Thyroid gland (tissue), 4 donors: ENCODE measurements around the gene CCDC14. TPM values are rescaled to one million over a fixed set of nuclear protein-coding genes. Genes with fewer than 3 reads are reported as not detected.
"Not testable (repeated sequence)": the region's sequence is repeated elsewhere in the genome, so short reads cannot be mapped to it uniquely, and the experiment has no call there.

Source experiments
- DNase-seq, 2 donors: peaks; one replicate each; pipeline ENCODE4 v3.0.0-alpha.2; 2019
- H3K27ac ChIP-seq, 3 donors: fragments of 200-600 bp; sonication (generic); 1 replicate in 2 of 3; 2 replicates in 1 of 3; pipeline ENCODE4 v1.5.1; 2016 to 2019; ENCODE audit warnings: mild to moderate bottlenecking in 1 of 3, moderate library complexity in 1 of 3
- H3K27me3 ChIP-seq: fragments of 200-600 bp; sonication (generic); one replicate; pipeline ENCODE4 v1.5.1; 2019
- H3K36me3 ChIP-seq, 2 donors: fragments of 200-600 bp; sonication (generic); one replicate each; pipeline ENCODE4 v1.5.1; 2016 to 2019
- H3K4me1 ChIP-seq, 2 donors: fragments of 200-600 bp; sonication (generic); one replicate each; pipeline ENCODE4 v1.5.1; 2017 to 2019
- H3K4me3 ChIP-seq, 3 donors: fragments of 200-600 bp; sonication (generic); replicated peaks in 1 of 3; 1 replicate in 2 of 3; 2 replicates in 1 of 3; pipeline ENCODE4 v1.5.1; 2016; ENCODE audit warnings: mild to moderate bottlenecking in 1 of 3
- H3K9me3 ChIP-seq: fragments of 200-600 bp; sonication (generic); one replicate; pipeline ENCODE4 v1.5.1; 2017
- CTCF ChIP-seq, 6 experiments: fragments of 200-600 bp in 3 of 6; fragments of 450-650 bp in 3 of 6; sonication (generic) in 3 of 6; IDR thresholded peaks; one replicate each; pipeline ENCODE4 v1.5.1; 2016 to 2019; ENCODE audit warnings: antibody characterized with exemption in 6 of 6, mild to moderate bottlenecking in 2 of 6, inconsistent platforms in 1 of 6, moderate library complexity in 1 of 6
- POLR2A ChIP-seq, 2 donors: fragments of 450-650 bp; IDR thresholded peaks; one replicate each; pipeline ENCODE4 v1.6.1; 2017; ENCODE audit warnings: antibody characterized with exemption in 2 of 2, mild to moderate bottlenecking in 2 of 2, moderate library complexity in 1 of 2
- WGBS, 2 donors: methylation state at CpG; one replicate each; pipeline ENCODE4 v1.1.5; 2017; 5-methylcytosine and 5-hydroxymethylcytosine counted together
- intact Hi-C: fragments of 100-400 bp; cut with DNase I; formaldehyde crosslinking; loops from one replicate; pipeline ENCODE4 v1.15.1; 2023
- total RNA-seq, 4 donors: library from RNA; depleted of rRNA; stranded (reverse); fragments of >200 nt; gene quantifications; one replicate each; pipeline ENCODE4 v1.2.3, GENCODE V29; 2016

Gene CCDC14
- total RNA-seq, 4 donors from 2014 or later, result 22.2 to 46.6 (median 30.9) TPM

GRCh38 chr3:123909785-123910184 lies 51.2 kb downstream of the CCDC14 start:
- intact Hi-C loops, result no loop called here
- TF ChIP-seq POLR2A (IDR thresholded peaks at IDR 0.05) (no peak), CTCF (IDR thresholded peaks at IDR 0.05) (no peak)
- Histone ChIP-seq H3K4me3 (no peak overlapping the region), H3K9me3 (no peaks in the 10 kb centered on the region), H3K4me1 (no peaks in the 10 kb centered on the region), H3K36me3 (no peaks in the 10 kb centered on the region), H3K27me3 (no peaks in the 10 kb centered on the region), H3K27ac (no peak overlapping the region)
- 92 to 95% methylated on average over 2 of the region's 2 CpGs for WGBS, 2 donors
- DNase-seq, result no peak

GRCh38 chr3:123907720-123908119 lies 53.3 kb downstream of the CCDC14 start:
- no peak for TF ChIP-seq POLR2A (IDR thresholded peaks at IDR 0.05)
- H3K36me3 ChIP-seq, result no peaks in the 10 kb centered on the region
- no peak overlapping the region for H3K4me3 ChIP-seq
- no peak for DNase-seq
- H3K27ac ChIP-seq, result no peak overlapping the region
- H3K9me3 ChIP-seq, result no peaks in the 10 kb centered on the region
- intact Hi-C loops, result no loop called here
- no peaks in the 10 kb centered on the region for H3K4me1 ChIP-seq
- H3K27me3 ChIP-seq, result no peaks in the 10 kb centered on the region
- 61 to 80% methylated on average over 2 of the region's 2 CpGs for WGBS, 2 donors

DNA sequence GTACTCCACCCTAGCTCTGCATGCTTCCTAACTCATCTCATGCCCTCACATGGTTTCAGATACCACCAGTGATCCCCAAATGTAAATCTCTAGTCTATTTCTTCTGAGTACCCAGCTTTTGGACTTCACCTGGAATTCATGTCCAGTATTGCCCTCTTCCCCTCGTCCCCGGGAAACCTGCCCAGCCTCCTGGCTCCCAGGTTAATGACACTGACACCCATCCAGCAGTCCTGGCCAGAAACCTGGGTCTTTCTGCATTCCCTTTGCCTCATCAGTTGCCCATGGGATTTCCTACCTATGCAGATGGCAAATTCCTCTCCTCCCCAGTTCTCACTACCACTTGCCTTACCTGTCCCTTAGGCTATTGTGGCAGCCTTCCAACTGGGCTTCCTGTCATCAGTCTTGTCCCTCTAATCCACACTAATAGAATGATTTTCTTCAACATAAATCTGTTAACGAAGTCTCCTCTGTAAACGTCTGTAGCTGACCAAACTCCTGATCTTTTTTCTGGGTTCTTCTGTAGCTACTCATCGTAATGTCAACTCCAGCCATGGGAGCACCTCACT lies 61.6 kb downstream of the CCDC14 start:
- H3K9me3 ChIP-seq, result no peaks in the 10 kb centered on the region
- H3K4me1 ChIP-seq, result no peaks in the 10 kb centered on the region
- no peak overlapping the region for H3K27ac ChIP-seq
- H3K4me3 ChIP-seq, result no peak overlapping the region
- intact Hi-C loops, result no loop called here
- H3K36me3 ChIP-seq, result no peaks in the 10 kb centered on the region
- 87% methylated on average over 5 of the region's 5 CpGs for WGBS, 2 donors
- DNase-seq, result no peak
- no peak for TF ChIP-seq CTCF (IDR thresholded peaks at IDR 0.05)
- TF ChIP-seq POLR2A (IDR thresholded peaks at IDR 0.05), result no peak
- no peaks in the 10 kb centered on the region for H3K27me3 ChIP-seq

DNA sequence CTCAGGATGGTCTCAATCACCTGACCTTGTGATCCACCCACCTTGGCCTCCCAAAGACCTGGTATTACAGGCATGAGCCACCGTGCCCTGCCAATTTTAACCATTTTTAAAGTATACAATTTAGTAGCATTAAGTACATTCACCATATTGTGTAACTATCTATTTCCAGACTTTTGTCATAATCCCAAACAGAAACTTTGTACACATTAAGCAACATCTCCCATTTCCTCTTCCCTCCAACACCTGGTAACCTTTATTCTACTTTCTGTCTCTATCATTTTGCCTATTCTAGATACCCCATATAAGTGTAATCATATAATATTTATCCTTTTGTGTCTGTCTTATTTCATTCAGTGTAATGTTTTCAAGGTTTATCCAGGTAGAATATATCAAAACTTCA lies 68.0 kb downstream of the CCDC14 start:
- Histone ChIP-seq H3K9me3 (no peaks in the 10 kb centered on the region), H3K4me1 (no peaks in the 10 kb centered on the region), H3K27ac (no peak overlapping the region), H3K36me3 (no peaks in the 10 kb centered on the region), H3K27me3 (no peaks in the 10 kb centered on the region), H3K4me3 (no peak overlapping the region)
- WGBS, 2 donors, result 94 to 97% methylated on average over 1 of the region's 1 CpG
- TF ChIP-seq POLR2A (IDR thresholded peaks at IDR 0.05) (no peak), CTCF (IDR thresholded peaks at IDR 0.05) (no peak)
- no peak for DNase-seq
- intact Hi-C loops, result no loop called here

- DNase-seq, result no peak
- Histone ChIP-seq H3K27ac (no peak overlapping the region), H3K27me3 (no peaks in the 10 kb centered on the region), H3K9me3 (no peaks in the 10 kb centered on the region), H3K4me1 (no peaks in the 10 kb centered on the region), H3K4me3 (no peak overlapping the region), H3K36me3 (no peaks in the 10 kb centered on the region)
- TF ChIP-seq POLR2A (IDR thresholded peaks at IDR 0.05) (no peak), CTCF (IDR thresholded peaks at IDR 0.05) (no peak)
- WGBS, 2 donors, result 0 to 3% methylated on average over 1 of the region's 1 CpG
- intact Hi-C loops, result no loop called here
These were observed 68.8 kb downstream of the CCDC14 start for GRCh38 chr3:123892195-123892594.

GRCh38 chr3:123890991-123891390 lies 70.0 kb downstream of the CCDC14 start:
- H3K36me3 ChIP-seq, DNase-seq, H3K4me1 ChIP-seq, intact Hi-C loops, H3K4me3 ChIP-seq, H3K27ac ChIP-seq, H3K9me3 ChIP-seq, H3K27me3 ChIP-seq: not testable (repeated sequence)
- 56 to 86% methylated on average over 1 of the region's 1 CpG for WGBS, 2 donors

DNA sequence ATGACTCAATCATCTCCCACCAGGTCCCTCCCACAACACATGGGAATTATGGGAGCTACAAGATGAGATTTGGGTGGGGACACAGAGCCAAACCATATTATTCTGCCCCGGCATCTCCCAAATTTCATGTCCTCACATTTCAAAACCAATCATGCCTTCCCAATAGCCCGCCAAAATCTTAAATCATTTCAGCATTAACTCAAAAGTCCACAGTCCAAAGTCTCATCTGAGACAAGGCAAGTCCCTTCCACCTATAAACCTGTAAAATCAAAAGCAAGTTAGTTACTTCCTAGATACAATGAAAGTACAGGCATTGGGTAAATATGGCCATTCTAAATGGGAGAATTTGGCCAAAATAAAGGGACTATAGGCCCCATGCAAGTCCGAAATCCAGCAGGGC lies 70.9 kb downstream of the CCDC14 start:
- WGBS, 2 donors, result 97 to 100% methylated on average over 3 of the region's 3 CpGs
- H3K27me3 ChIP-seq, H3K36me3 ChIP-seq, DNase-seq, H3K4me1 ChIP-seq, intact Hi-C loops, H3K27ac ChIP-seq, H3K4me3 ChIP-seq, H3K9me3 ChIP-seq: not testable (repeated sequence)
